Measurements from ENCODE around the gene DCHS2. TPM values are rescaled to one million over a fixed set of nuclear protein-coding genes. Genes with fewer than 3 reads are reported as not detected.

The DCHS2 gene
- total RNA-seq, 1 donor from 2014 or later = not detected

GRCh38 chr4:154503598-154503997 is 12.0 kb upstream of the DCHS2 start:
- Mint-ChIP-seq H3K27ac (ENCODE audit: unreplicated experiment) (no peak overlapping the region), H3K4me1 (ENCODE audit: unreplicated experiment) (peaks cover 5% of the 10 kb centered on the region), H3K27me3 (ENCODE audit: unreplicated experiment) (no peaks in the 10 kb centered on the region), H3K4me3 (ENCODE audit: unreplicated experiment) (no peak overlapping the region), H3K9me3 (ENCODE audit: unreplicated experiment) (no peaks in the 10 kb centered on the region), H3K36me3 (ENCODE audit: low read depth, unreplicated experiment) (no peaks in the 10 kb centered on the region)
- TF ChIP-seq, protein P1, sequence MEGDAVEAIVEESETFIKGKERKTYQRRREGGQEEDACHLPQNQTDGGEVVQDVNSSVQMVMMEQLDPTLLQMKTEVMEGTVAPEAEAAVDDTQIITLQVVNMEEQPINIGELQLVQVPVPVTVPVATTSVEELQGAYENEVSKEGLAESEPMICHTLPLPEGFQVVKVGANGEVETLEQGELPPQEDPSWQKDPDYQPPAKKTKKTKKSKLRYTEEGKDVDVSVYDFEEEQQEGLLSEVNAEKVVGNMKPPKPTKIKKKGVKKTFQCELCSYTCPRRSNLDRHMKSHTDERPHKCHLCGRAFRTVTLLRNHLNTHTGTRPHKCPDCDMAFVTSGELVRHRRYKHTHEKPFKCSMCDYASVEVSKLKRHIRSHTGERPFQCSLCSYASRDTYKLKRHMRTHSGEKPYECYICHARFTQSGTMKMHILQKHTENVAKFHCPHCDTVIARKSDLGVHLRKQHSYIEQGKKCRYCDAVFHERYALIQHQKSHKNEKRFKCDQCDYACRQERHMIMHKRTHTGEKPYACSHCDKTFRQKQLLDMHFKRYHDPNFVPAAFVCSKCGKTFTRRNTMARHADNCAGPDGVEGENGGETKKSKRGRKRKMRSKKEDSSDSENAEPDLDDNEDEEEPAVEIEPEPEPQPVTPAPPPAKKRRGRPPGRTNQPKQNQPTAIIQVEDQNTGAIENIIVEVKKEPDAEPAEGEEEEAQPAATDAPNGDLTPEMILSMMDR (IDR thresholded peaks at IDR 0.05; ENCODE audit: unreplicated experiment) = peak; percentile 76
- DNase-seq (ENCODE audit: low spot score) = no peak

DNA sequence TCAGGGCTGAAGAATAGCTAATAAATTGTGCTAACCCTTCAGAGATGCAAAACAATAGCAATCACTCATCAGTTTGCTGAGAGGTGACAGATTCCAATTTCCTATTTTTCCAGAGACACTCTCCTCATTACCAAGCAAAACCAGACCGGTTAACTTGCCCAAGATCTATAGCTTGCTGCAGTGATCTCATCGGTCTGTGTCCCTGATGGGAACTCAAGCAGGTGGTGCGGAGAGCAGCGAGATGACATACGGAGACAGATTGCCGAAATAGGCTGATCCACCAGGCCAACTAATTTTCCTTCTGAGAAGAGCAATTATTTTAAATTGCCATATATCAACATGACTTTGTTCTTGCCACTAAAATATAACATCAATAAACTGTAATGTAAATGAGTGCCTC is 10.5 kb upstream of the DCHS2 start:
- TF ChIP-seq, protein P1 (IDR thresholded peaks at IDR 0.05; ENCODE audit: unreplicated experiment) = no peak
- Mint-ChIP-seq H3K4me3 (ENCODE audit: unreplicated experiment) (no peak overlapping the region), H3K27me3 (ENCODE audit: unreplicated experiment) (peaks cover 2% of the 10 kb centered on the region), H3K4me1 (ENCODE audit: unreplicated experiment) (peaks cover 5% of the 10 kb centered on the region), H3K27ac (ENCODE audit: unreplicated experiment) (no peak overlapping the region), H3K9me3 (ENCODE audit: unreplicated experiment) (no peaks in the 10 kb centered on the region), H3K36me3 (ENCODE audit: low read depth, unreplicated experiment) (no peaks in the 10 kb centered on the region)
- DNase-seq (ENCODE audit: low spot score) = no peak

GRCh38 chr4:154497889-154498288 is 6.3 kb upstream of the DCHS2 start:
- H3K27ac Mint-ChIP-seq (ENCODE audit: unreplicated experiment) = no peak overlapping the region
- no peaks in the 10 kb centered on the region for H3K36me3 Mint-ChIP-seq (ENCODE audit: low read depth, unreplicated experiment)
- no peaks in the 10 kb centered on the region for H3K9me3 Mint-ChIP-seq (ENCODE audit: unreplicated experiment)
- TF ChIP-seq, protein P1 (IDR thresholded peaks at IDR 0.05; ENCODE audit: unreplicated experiment) = no peak
- no peaks in the 10 kb centered on the region for H3K4me1 Mint-ChIP-seq (ENCODE audit: unreplicated experiment)
- H3K27me3 Mint-ChIP-seq (ENCODE audit: unreplicated experiment) = peaks cover 2% of the 10 kb centered on the region
- no peak for DNase-seq (ENCODE audit: low spot score)
- no peak overlapping the region for H3K4me3 Mint-ChIP-seq (ENCODE audit: unreplicated experiment)

GRCh38 chr4:154495867-154496266 is 4.3 kb upstream of the DCHS2 start:
- TF ChIP-seq, protein P1 (IDR thresholded peaks at IDR 0.05; ENCODE audit: unreplicated experiment) = no peak
- H3K36me3 Mint-ChIP-seq (ENCODE audit: low read depth, unreplicated experiment) = no peaks in the 10 kb centered on the region
- no peak overlapping the region for H3K27ac Mint-ChIP-seq (ENCODE audit: unreplicated experiment)
- H3K4me1 Mint-ChIP-seq (ENCODE audit: unreplicated experiment) = peaks cover 9% of the 10 kb centered on the region
- no peaks in the 10 kb centered on the region for H3K9me3 Mint-ChIP-seq (ENCODE audit: unreplicated experiment)
- H3K27me3 Mint-ChIP-seq (ENCODE audit: unreplicated experiment) = peaks cover 12% of the 10 kb centered on the region
- DNase-seq (ENCODE audit: low spot score) = no peak
- H3K4me3 Mint-ChIP-seq (ENCODE audit: unreplicated experiment) = no peak overlapping the region

DNA sequence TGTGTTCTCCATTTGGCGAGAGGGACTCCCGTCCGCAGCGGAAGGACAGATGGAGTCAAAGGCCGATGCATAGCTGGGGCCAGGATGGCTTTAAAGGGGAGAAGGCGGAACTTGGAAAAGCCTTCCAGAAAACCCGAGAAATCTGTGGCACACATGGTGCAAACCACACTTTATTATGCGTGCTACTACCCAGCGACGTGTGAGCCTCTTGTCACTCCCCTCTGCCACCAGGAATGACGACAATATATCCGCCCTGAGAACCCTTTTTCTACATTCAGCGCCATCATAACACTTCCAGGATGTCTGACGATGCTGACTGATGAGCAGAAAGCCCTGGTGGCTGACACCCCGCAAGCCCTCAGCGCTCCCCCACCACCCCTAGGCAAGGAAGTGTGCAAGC is 689 bp upstream of the DCHS2 start:
- peaks cover 12% of the 10 kb centered on the region for H3K4me1 Mint-ChIP-seq (ENCODE audit: unreplicated experiment)
- peak overlapping the region; percentile 42 for H3K4me3 Mint-ChIP-seq (ENCODE audit: unreplicated experiment)
- TF ChIP-seq, protein P1 (IDR thresholded peaks at IDR 0.05; ENCODE audit: unreplicated experiment) = no peak
- H3K27ac Mint-ChIP-seq (ENCODE audit: unreplicated experiment) = no peak overlapping the region
- peaks cover 20% of the 10 kb centered on the region for H3K27me3 Mint-ChIP-seq (ENCODE audit: unreplicated experiment)
- H3K36me3 Mint-ChIP-seq (ENCODE audit: low read depth, unreplicated experiment) = no peaks in the 10 kb centered on the region
- DNase-seq (ENCODE audit: low spot score) = no peak
- no peaks in the 10 kb centered on the region for H3K9me3 Mint-ChIP-seq (ENCODE audit: unreplicated experiment)

All from endothelial cell (in vitro differentiated cells).